CD4-positive, CD25-positive, alpha-beta regulatory T cell (primary cell): Measurements from ENCODE around the gene CCNL2. TPM values are rescaled to one million over a fixed set of nuclear protein-coding genes. Genes with fewer than 3 reads are reported as not detected.
"Not testable (repeated sequence)": the region's sequence is repeated elsewhere in the genome, so short reads cannot be mapped to it uniquely, and the experiment has no call there.

Experiments
- ATAC-seq, 2 donors: fragments of 150-1000 bp; cut with Tn5 transposase; one replicate each; pipeline ENCODE4 v1.10.0; 2021; ENCODE audit warnings: low read depth in 2 of 2, moderate number of reproducible peaks in 2 of 2, moderate library complexity in 1 of 2
- DNase-seq, 3 donors: peaks; one replicate each; pipeline versions ENCODE4 v3.0.0 to v3.0.0-alpha.2; 2012 to 2022; ENCODE audit warnings: mixed read lengths in 1 of 3
- H3K27ac ChIP-seq: one replicate; pipeline ENCODE4 v1.7.0; 2013; ENCODE audit warnings: mild to moderate bottlenecking, low read length; ENCODE audit not compliant: insufficient read depth, poor library complexity, severe bottlenecking
- H3K27me3 ChIP-seq: one replicate; pipeline ENCODE4 v1.7.0; 2013; ENCODE audit warnings: low read length; ENCODE audit not compliant: control insufficient read depth, insufficient read depth
- H3K36me3 ChIP-seq: one replicate; pipeline ENCODE4 v1.7.0; 2013; ENCODE audit warnings: mild to moderate bottlenecking, low read length, moderate library complexity; ENCODE audit not compliant: control insufficient read depth, insufficient read depth
- H3K4me1 ChIP-seq: 2 replicates; pipeline ENCODE4 v1.7.0; 2013; ENCODE audit warnings: mild to moderate bottlenecking, low read length; ENCODE audit not compliant: insufficient read depth, control insufficient read depth, poor library complexity, severe bottlenecking
- H3K4me3 ChIP-seq: one replicate; pipeline ENCODE4 v1.7.0; 2013; ENCODE audit warnings: low read depth, mild to moderate bottlenecking, low read length, moderate library complexity
- H3K9me3 ChIP-seq, 2 experiments: 1 replicate in 1 of 2; 2 replicates in 1 of 2; pipeline ENCODE4 v1.7.0; 2013; ENCODE audit warnings: low read length in 2 of 2, mild to moderate bottlenecking in 1 of 2, moderate library complexity in 1 of 2; ENCODE audit not compliant: control insufficient read depth in 2 of 2
- H3K27ac Mint-ChIP-seq, 3 donors: one replicate each; pipeline ENCODE4 v1.8.0; 2020 to 2022; ENCODE audit warnings: mild to moderate bottlenecking in 3 of 3, mixed read lengths in 3 of 3, moderate library complexity in 2 of 3
- H3K27me3 Mint-ChIP-seq: one replicate; pipeline ENCODE4 v1.8.0; 2022; ENCODE audit warnings: mild to moderate bottlenecking, mixed read lengths
- H3K36me3 Mint-ChIP-seq: one replicate; pipeline ENCODE4 v1.8.0; 2020; ENCODE audit warnings: mixed read lengths
- H3K4me1 Mint-ChIP-seq, 4 donors: one replicate each; pipeline ENCODE4 v1.8.0; 2020 to 2022; ENCODE audit warnings: mixed read lengths in 4 of 4, mild to moderate bottlenecking in 1 of 4
- H3K4me3 Mint-ChIP-seq, 4 donors: one replicate each; pipeline ENCODE4 v1.8.0; 2020 to 2022; ENCODE audit warnings: mild to moderate bottlenecking in 4 of 4, mixed read lengths in 4 of 4, moderate library complexity in 3 of 4
- H3K9me3 Mint-ChIP-seq, 7 donors: one replicate each; pipeline ENCODE4 v1.8.0; 2020 to 2022; ENCODE audit warnings: mixed read lengths in 7 of 7, mild to moderate bottlenecking in 3 of 7, moderate library complexity in 2 of 7
- polyA plus RNA-seq, 4 donors: library from polyadenylated mRNA; unstranded; fragments of 300-500 nt; fragmentation: Illumina TruSeq; gene quantifications; one replicate each; pipeline ENCODE4 v1.2.3, GENCODE V29; 2021
- total RNA-seq: library from RNA; stranded (reverse); gene quantifications from one replicate; pipeline ENCODE4 v1.2.3, GENCODE V29; 2022

CCNL2 gene
- total and polyA plus RNA-seq, 5 donors from 2014 or later: 17.6 to 287 (median 21.6) TPM

- ATAC-seq: no peak
- Histone ChIP-seq H3K9me3 (no peaks in the 10 kb centered on the region), H3K27me3 (no peaks in the 10 kb centered on the region), H3K4me1 (no peaks in the 10 kb centered on the region), H3K27ac (no peak overlapping the region), H3K4me3 (no peak overlapping the region), H3K36me3 (no peaks in the 10 kb centered on the region)
- DNase-seq: no peak
- no peak overlapping the region for H3K27ac Mint-ChIP-seq
- peaks cover 0 to 5% (median 0%) of the 10 kb centered on the region in 4 donors for H3K4me1 Mint-ChIP-seq
- H3K4me3 Mint-ChIP-seq: no peak overlapping the region
- peaks cover 27% of the 10 kb centered on the region for H3K27me3 Mint-ChIP-seq
- H3K36me3 Mint-ChIP-seq: no peaks in the 10 kb centered on the region
- peaks cover 0 to 4% (median 0%) of the 10 kb centered on the region in 7 donors for H3K9me3 Mint-ChIP-seq
Observed at GRCh38 chr1:1420654-1421141, 21.6 kb upstream of the CCNL2 start.

GRCh38 chr1:1419813-1420653, 20.9 kb upstream of the CCNL2 start:
- Mint-ChIP-seq H3K9me3 (peaks cover 0 to 4% (median 0%) of the 10 kb centered on the region in 7 donors), H3K4me3 (no peak overlapping the region), H3K27me3 (peaks cover 26% of the 10 kb centered on the region), H3K27ac (no peak overlapping the region), H3K36me3 (no peaks in the 10 kb centered on the region), H3K4me1 (peaks cover 0 to 5% (median 0%) of the 10 kb centered on the region in 4 donors)
- Histone ChIP-seq H3K36me3 (no peaks in the 10 kb centered on the region), H3K4me1 (no peaks in the 10 kb centered on the region), H3K27me3 (no peaks in the 10 kb centered on the region), H3K4me3 (no peak overlapping the region), H3K9me3 (no peaks in the 10 kb centered on the region), H3K27ac (no peak overlapping the region)
- peak in 1 of 2 donors; percentile 24 for ATAC-seq
- DNase-seq: no peak

DNA sequence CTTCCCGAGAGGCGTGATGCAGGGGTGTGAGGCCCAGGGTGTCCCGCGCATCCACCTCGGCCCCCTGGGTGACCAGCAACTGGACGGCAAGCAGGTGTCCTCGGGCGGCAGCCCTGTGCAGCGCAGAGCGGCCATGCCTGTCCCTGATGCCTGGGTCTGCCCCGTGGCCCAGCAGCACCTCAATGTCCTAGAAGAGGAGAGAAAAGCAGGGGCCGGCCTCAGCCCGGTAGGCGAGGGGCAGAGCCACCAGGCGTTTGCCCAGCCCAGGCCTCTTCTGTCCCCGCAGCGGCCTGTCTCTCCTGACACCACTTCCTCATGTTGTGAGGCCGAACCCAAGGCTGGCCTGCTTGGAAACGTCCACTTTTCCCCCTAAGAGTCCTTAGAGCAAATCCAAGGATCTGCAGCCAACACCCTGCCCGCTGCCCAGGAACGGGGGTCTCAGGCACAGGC, 20.3 kb upstream of the CCNL2 start:
- H3K4me1 ChIP-seq: no peaks in the 10 kb centered on the region
- Mint-ChIP-seq H3K4me3 (no peak overlapping the region), H3K9me3 (peaks cover 0 to 4% (median 0%) of the 10 kb centered on the region in 7 donors), H3K27me3 (peaks cover 23% of the 10 kb centered on the region), H3K27ac (no peak overlapping the region), H3K36me3 (no peaks in the 10 kb centered on the region), H3K4me1 (peaks cover 0 to 2% (median 0%) of the 10 kb centered on the region in 4 donors)
- no peaks in the 10 kb centered on the region for H3K27me3 ChIP-seq
- no peak overlapping the region for H3K4me3 ChIP-seq
- H3K36me3 ChIP-seq: no peaks in the 10 kb centered on the region
- DNase-seq (no peak), ATAC-seq (no peak)
- no peaks in the 10 kb centered on the region for H3K9me3 ChIP-seq
- H3K27ac ChIP-seq: no peak overlapping the region

- H3K4me1 ChIP-seq: no peaks in the 10 kb centered on the region
- Mint-ChIP-seq H3K36me3 (no peaks in the 10 kb centered on the region), H3K27ac (peak overlapping the region in 1 of 3 donors; percentile 20), H3K4me3 (no peak overlapping the region), H3K4me1 (peaks cover 0 to 2% (median 0%) of the 10 kb centered on the region in 4 donors), H3K27me3 (peaks cover 23% of the 10 kb centered on the region), H3K9me3 (peaks cover 0 to 4% (median 0%) of the 10 kb centered on the region in 7 donors)
- H3K36me3 ChIP-seq: no peaks in the 10 kb centered on the region
- ATAC-seq (no peak), DNase-seq (no peak)
- H3K27ac ChIP-seq: no peak overlapping the region
- H3K9me3 ChIP-seq: no peaks in the 10 kb centered on the region
- no peaks in the 10 kb centered on the region for H3K27me3 ChIP-seq
- no peak overlapping the region for H3K4me3 ChIP-seq
Observed at GRCh38 chr1:1418464-1419362, 19.6 kb upstream of the CCNL2 start.

DNA sequence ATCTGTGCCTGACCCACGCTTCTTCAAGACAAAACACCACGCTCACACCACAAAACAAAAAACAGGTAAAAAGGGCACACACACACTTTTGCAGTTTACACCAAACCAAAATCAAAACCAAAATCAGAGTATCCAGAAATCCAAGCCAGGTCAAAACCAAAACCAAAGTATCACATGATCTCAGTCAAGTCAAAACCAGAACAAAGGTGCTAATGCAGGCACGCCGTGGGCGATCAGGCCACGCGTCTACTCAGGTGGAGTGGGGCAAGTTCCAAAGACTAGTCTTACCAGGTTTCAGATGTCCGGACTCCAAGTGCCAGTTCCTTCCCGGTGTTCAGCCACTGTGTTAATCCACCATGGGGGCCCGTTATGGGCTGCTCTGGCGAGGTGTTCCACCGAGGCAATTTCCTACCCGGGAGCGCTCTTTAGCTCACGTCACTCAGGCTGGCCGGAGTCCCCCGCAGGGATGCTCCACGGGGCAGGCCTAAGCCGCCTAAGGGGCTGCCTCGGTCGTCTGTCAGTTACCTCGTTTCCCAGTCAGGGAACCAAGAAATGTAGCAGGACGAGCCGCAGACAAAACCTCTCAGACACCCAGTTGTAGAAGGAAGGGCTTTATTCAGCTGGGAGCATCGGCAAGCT, 18.8 kb upstream of the CCNL2 start:
- Mint-ChIP-seq H3K27me3 (peaks cover 21% of the 10 kb centered on the region), H3K27ac (peak overlapping the region in 1 of 3 donors; percentile 20)
- DNase-seq, H3K4me1 ChIP-seq, H3K27ac ChIP-seq, H3K36me3 ChIP-seq, H3K36me3 Mint-ChIP-seq, H3K4me3 ChIP-seq, H3K27me3 ChIP-seq, H3K4me3 Mint-ChIP-seq, H3K9me3 ChIP-seq, ATAC-seq, H3K4me1 Mint-ChIP-seq, H3K9me3 Mint-ChIP-seq: not testable (repeated sequence)

GRCh38 chr1:1417396-1417795, 18.3 kb upstream of the CCNL2 start:
- not testable (repeated sequence) for DNase-seq, H3K9me3 ChIP-seq, H3K4me3 Mint-ChIP-seq, H3K4me3 ChIP-seq, H3K36me3 ChIP-seq, H3K27me3 ChIP-seq, H3K36me3 Mint-ChIP-seq, ATAC-seq, H3K4me1 ChIP-seq, H3K27ac Mint-ChIP-seq, H3K9me3 Mint-ChIP-seq, H3K4me1 Mint-ChIP-seq, H3K27ac ChIP-seq
- peaks cover 15% of the 10 kb centered on the region for H3K27me3 Mint-ChIP-seq

DNA sequence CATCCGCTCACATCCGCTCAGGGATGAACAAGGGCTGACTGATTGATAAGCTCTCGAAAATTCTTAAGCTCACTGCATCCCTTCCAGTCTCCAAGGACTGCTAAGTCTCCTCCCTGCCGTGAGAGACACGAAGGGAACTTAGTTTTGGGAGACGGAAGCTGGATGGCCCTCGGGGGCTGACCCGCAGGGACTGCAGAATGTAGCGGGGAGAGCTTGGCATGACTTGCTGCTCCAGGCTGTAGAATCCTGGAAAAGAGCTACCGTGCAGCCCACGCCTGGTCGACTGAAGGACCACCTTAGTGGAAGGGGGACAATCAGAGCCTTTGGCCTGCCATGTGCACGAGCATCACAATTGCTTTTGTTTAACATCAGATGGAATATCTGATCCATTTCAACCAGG, 16.6 kb upstream of the CCNL2 start:
- peaks cover 10% of the 10 kb centered on the region for H3K27me3 Mint-ChIP-seq

More for the DNA sequence above, 16.6 kb upstream of the CCNL2 start:
- Mint-ChIP-seq H3K9me3 (peaks cover 0 to 4% (median 0%) of the 10 kb centered on the region in 7 donors), H3K4me1 (peaks cover 0 to 5% (median under 1%) of the 10 kb centered on the region in 4 donors), H3K27ac (no peak overlapping the region), H3K36me3 (no peaks in the 10 kb centered on the region), H3K4me3 (no peak overlapping the region)
- no peak for DNase-seq
- no peaks in the 10 kb centered on the region for H3K36me3 ChIP-seq
- H3K4me1 ChIP-seq: no peaks in the 10 kb centered on the region
- H3K4me3 ChIP-seq: no peak overlapping the region
- no peaks in the 10 kb centered on the region for H3K9me3 ChIP-seq
- H3K27me3 ChIP-seq: no peaks in the 10 kb centered on the region
- H3K27ac ChIP-seq: no peak overlapping the region
- ATAC-seq: no peak
